NCI-H526 (cell line): ENCODE data around the gene RPS21.

Experiments
- DNase-seq, 2 experiments: peaks; one replicate each; lab custom pipeline; 2025; lab: John Stamatoyannopoulos, UW

The RPS21 gene

DNA sequence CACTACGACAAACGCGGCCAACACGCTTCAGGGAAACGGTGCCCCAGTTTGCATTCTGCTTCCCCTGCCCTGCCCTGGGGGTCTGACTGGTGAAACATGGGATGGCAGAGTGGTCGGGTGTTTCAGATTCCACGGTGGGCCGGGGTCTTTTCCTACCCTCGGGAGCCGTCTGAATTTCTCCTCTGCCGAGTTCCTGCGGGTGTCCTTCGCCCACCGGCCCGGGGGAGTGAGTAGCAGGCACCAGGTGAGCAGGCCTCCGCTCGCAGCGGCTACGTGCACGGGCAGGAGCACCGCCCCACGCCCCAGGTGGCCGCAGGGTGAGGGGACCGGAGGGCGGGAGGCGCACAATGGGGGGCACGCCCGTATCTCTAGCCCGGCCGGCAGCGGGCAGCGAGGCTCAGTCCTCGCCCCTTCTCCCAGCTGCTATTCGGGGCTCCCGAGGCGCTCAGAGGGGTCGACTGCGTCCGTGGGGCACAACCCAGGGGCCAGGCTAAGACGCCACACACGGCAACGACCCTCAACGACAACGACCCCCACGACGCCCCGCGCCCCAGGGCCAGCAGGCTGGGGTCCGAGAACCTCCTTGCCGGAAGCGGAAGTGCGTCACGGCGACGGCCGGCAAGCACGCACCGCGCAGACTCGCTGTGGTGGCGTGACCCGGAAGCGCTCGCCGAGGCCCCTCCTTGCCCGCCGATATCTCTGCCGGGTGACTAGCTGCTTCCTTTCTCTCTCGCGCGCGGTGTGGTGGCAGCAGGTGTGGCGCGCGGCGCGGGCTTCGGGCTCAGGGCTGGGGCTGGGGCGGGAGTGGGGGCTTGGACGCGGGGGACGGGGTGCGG, at the start of gene RPS21:
RPS21 (plus strand) TSS at position 721 of the 836 bp plus-strand sequence. CDS start 236 bp downstream, outside the sequence.
- DNase-seq = peak; percentile 84 to 97

DNA sequence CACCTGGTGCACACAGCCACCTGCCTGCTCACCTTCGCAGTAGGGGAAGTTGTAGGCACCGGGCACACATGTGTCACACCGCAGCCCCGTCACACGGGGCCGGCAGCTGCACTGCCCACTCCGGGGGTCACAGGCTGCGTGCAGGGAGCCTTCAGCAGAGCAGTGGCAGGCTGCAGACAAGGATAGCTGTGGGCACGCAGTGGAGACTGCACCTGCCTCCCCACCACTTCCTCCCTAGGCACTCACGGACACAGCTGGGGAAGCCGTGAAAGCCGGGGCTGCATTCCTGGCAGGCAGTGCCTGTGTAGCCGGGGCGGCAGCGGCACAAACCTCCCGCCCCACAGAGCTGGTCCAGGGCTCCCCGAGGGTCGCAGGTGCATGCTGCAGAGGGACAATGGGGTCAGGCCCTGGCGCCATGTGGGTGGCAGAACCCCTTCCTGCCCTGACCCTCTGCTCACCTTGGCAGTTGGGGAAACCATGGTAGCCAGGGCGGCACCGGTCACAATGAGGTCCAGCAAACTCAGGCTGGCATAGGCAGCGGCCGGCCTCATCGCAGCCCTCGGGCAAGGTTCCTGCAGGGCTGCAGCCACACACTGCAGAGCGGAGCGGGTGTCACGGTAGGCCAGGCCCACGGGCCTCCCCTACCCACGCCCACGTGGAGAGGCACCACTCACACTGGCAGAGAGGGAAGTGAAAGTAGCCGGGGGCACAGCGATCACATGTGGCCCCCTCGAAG, 49.2 kb upstream of the RPS21 start:
- no peak for DNase-seq

DNA sequence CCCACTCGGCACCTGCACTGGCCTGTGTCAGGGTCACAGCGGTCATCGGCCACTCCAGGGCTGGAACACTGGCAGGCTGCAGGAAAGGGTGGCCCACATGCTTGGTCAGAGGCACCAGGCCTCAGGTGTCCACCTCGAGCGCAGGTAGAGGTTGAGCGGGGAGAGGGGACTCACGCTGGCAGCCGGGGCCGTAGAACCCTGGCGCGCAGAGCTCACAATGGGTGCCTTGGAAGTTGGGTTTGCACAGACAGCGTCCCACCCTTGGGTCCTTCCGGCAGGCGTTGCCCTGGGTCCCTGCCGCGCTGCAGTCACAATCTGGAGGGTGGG, 48.6 kb upstream of the RPS21 start:
- no peak for DNase-seq

DNA sequence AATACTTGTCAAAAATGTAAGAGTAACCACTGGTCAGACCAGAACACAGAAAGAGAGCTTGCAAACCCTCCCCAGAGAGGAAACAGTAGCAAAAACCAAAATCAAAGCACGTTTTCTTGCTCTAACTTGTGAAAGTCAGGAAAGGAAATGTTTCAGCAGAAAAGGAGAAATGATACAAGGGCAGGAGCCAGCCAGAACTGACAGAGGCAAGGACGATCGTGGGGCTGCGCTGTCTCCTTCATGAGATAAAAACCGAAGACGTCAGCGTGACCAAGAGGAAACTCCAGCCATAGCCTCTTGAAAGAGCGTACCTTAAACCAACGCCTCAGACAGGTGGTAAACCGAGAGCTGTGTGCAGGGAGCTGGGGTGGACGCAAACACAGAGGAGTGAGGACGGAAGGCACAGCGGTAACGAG, 47.2 kb upstream of the RPS21 start:
- no peak for DNase-seq

DNA sequence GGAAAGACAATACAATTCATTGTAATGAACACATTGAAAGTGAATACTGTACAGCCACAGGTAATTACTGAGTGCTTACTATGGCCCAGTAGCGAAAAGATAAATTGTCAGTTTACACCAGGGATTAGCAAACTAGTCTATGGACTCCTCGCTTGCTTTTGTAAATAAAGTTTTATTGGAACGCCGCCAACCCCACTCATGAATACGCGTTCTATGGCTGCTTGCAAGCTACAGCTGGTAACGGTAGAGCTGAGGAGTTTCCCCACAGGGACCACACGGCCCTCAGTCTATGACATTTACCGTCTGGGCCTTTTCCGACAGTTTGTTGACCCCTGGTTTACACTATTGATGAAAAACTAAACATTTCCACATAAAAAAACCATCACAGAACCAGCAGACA, 44.0 kb upstream of the RPS21 start:
- no peak for DNase-seq

DNA sequence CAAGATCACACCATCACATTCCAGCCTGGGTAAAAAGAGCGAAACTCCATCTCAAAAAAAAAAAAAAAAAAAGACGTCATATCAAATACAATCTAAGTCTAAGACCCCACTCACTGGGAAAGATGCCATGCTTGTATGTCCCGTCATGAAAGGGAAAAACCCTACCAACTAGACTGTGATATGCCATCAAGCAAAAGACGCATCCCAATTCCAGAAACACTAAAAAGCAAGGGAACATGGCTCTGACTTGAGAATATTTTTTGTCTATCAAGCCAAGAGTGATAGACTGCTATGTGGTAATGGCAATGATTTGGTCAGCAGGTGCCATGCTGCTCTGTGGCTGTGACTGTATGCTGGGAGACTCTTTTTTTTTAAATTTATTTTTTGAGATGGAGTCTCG, 42.8 kb upstream of the RPS21 start:
- DNase-seq = no peak

DNA sequence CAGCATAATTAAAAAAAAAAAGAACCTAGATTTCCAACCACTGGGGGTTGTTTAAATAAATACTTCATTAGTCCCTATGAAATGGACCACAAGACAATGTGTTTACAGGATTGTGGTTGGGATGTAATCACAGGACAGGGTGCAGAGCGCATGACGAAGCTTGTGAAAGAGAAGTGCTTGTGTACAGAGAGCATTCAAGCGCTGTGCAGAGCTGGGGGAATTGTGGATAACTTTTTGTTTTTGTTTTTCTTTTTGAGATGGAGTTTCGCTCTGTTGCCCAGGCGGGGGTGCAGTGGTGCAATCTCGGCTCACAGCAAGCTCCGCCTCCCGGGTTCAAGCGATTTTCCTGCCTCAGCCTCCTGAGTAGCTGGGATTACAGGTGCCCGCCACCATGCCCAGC, 42.1 kb upstream of the RPS21 start:
- no peak for DNase-seq

DNA sequence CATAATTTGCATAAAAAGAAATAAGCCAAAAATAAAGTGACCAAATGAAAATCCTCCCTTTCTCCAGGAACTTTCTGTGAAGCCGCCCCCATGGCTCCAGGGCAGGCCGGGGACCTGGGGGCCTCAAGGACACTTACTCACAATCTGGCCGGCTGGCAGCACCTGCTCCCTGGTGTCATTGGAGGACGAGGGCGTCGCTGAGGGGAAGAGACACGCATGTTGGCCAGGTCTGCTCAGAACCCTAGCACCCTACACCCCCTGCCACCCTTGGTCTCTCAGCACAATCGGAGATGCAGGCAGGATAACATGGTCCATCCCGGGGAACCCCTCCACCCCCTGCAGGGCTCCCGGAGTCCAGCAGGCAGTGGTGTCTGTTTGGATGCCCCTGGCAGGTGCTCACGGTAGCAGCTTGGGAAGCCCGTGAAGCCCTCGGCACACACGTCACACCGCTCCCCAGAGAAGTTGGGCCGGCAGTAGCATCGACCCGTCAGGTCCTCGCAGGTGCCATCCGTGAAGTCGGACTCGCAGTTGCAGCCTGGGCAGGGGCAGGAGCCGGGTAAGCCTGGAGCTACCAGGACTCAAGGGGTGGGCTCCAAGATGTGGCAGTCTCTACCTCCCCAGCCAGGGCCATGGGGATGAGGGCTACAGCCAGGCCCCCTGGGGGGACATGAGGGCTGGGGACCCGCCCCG, 41.1 kb upstream of the RPS21 start:
- no peak for DNase-seq

DNA sequence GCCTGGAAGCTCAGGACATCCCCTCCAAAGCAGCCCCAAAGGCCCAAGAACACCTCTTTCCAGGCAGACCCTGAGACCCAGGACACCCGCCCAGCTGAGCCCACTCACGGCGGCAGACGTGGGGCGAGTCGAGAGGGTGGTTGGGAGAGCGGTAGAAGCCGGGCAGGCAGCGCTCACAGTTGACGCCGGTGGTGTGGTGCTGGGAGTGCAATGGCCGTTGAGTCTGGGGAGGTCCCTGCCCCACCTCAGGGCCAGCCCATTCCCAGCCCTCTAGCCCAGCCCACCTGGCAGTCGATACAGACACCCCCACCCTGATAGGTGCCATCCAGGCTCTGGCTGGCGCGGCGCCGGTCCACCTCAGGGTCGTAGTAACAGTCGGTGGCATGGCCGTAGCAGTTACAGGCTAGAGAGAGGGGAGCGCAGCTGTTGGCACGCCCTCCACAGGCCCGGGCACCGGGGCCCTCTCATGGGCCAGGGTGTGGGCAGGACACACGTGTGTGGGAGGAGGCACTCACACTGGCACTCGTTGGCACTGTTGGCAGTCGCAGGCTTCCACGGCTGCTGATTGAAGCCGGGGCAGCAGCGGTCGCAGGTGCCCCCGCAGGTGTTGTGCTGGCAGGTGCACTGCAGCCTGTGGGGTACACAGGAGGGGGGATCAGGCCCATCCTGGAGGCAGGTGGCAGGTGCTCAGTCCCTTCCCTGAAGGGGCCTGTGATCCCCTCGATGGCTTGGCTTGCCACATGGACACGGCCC, 40.3 kb upstream of the RPS21 start:
- DNase-seq = no peak

DNA sequence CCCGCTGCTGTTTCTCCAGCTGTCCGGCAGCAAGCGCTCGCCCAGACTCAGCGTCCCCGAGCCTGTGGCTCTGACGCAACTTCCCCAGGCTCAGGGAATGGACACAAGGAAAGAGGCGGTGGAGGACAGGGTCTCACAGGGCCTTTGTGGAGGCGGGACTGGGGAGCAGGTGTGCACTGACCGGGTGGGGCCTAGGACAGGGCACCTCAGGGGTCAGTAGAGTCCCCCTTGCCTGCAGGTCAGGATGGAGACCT, 39.8 kb upstream of the RPS21 start:
- no peak for DNase-seq

DNA sequence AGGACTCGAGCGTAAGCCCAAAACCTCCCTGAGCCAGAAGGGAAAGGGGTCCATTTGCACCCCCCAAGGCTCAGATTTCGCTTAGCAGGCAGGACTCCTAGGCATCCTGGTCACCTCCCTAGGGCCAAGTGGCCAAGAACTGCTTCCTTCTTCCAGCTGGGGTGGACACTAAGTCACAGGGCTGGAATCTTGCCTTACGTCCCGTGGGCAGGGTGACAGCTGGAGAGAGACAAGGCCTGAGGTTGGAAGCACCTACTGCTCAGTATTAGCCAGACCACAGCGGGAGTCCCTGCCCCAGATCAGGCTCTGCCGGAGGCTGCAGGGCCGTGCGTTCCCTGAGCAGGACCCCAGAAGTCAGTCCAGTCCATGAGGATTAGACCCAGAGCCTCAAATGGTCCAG, 39.5 kb upstream of the RPS21 start:
- DNase-seq = no peak

DNA sequence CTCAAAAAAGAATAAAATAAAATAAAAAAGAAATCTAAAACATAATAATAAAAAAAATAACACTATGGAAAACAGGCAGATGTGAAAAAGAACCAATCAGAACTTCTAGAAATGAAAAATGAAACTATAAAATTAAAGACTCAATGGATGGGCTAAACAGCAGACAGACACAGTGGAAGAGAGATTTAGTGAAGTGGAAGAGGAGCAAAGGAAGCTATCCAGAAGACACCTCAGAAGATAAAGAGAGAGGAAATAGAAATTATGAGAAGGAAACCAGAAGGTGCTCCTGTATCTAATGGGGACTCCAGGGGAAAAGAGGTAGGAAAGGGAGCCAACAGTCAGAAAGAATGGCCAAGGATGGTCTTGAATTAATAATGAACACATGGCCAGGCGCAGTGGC, 38.3 kb upstream of the RPS21 start:
- DNase-seq = no peak

DNA sequence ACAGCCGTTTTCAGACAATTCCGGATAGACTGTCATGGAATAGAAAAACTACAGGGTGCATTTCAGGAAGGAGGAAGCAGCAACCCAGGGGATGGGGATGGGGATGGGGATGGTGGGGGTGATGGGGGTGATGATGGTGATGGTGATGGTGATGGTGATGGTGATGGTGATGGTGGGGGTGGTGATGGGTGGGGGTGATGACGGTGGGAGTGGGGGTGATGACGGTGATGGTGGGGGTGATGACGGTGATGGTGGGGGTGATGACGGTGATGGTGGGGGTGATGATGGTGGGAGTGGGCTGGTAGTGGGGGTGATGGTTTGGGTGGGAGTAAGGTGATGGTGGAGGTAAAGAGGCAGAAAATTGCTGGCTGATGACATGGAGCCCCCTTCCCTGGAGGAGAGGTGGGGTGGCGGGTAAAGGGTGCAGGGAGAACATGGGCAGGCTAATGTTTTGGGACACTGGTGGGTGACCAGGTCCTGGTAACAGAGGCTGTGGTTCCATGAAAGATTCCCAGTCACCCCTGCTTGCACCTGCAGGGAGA, 37.3 kb upstream of the RPS21 start:
- no peak for DNase-seq

DNA sequence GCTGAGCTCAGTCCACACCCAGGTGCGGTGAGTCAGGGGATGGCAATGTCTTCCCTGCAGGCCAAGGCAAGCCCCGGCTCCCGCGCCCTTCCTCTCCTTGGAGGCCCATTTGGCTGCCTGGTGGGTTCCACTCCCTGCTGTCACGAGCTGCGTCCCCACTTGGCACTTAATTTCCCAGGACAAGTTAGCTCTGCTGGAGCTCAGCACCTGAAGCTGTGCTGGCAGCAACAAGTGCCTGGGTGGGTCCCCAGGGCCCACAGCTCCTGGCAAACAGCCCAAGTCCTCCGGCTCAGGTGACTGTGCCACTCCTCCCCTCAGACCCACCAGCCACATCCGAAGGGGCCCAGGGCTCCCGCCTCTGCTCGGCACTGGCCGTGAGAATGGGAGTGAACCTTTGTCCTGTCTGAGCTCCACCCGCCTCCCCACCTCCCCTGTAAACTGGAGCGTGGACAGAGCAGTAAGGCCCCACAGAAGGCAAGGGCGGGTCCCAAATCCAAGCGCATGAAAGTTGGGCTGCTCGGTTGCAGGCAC, 36.7 kb upstream of the RPS21 start:
- peak in 1 of 2 experiments; percentile 46 for DNase-seq

DNA sequence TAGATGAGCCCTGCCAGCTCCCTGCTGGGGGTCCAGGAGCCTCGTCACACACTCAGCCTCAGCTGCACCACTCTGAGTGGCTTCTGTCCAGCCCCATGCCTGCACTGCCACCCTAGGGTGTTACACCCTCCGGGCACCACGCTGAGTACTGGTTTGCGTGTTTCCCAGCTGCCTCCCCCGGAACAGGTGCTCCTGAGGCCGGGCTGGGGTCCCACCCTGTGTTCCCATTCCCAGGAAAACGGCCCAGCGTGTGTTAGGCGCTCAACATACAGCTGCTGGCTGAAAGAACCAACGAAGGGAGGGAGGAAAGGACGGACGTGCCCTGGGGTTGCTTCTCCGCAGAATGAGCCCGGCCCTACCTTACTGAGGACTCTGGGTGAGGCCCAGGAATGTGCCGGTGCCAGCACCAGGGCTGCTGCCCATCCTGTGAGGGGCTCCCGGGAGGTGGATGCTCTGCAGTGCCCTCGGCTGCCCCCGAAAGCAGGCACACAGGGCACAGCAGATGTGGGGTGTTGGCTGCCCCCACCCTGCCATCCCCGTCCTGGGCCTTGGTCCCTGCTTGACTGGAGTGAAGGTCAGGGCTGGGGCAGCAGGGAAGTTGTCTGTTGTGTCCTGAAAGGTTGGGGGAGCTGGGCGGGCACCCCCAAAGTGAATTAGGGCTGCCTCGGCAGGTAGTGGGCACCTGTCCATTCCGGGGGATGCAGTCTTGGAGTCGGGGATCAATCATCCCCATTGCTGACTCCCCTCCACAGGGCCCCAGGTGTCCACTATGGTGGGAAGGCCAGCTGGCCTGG, 36.1 kb upstream of the RPS21 start:
- no peak for DNase-seq

DNA sequence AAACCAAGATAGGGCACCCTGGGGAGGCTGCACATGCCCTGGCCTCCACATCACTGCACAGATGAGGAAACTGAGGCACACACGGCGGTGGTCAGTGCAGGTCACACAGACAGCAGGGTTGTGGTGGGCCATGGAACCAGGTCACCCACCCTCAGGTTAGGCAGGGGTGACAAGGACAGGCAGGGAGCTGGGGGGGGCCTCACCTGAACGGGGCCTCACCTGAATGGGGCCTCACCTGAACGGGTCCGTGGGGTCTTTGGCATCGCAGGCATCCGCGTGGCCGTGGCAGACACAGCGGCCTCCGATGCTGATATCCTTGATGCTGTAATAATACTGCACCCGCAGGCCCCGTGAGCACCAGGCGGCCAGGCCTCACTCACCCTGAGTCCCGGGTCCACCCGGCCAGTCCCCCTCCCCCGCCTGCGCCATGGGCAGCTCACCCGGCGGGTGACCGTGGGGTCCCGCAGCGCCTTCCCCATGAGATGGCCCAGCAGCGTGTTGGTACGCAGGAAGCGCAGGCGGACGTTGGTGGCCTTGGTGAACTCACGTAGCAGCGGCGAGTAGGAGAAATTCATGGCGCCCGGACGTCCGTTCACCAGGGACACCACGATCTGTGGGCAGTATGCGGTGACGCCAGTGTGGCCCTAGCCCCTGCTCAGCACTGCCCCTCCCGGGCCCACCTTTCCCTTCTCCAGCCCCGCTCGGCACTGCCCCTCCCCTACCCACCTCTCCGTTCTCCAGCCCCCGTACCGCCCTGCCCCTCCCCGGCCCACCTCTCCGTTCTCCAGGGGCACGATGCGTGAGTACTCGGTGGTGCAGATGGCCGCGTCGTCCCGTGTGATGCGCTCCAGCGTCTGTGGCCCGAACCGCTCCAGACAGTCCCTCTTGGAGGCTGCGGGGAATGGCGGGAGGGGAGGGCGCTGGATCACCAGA, 35.2 kb upstream of the RPS21 start:
- no peak for DNase-seq

DNA sequence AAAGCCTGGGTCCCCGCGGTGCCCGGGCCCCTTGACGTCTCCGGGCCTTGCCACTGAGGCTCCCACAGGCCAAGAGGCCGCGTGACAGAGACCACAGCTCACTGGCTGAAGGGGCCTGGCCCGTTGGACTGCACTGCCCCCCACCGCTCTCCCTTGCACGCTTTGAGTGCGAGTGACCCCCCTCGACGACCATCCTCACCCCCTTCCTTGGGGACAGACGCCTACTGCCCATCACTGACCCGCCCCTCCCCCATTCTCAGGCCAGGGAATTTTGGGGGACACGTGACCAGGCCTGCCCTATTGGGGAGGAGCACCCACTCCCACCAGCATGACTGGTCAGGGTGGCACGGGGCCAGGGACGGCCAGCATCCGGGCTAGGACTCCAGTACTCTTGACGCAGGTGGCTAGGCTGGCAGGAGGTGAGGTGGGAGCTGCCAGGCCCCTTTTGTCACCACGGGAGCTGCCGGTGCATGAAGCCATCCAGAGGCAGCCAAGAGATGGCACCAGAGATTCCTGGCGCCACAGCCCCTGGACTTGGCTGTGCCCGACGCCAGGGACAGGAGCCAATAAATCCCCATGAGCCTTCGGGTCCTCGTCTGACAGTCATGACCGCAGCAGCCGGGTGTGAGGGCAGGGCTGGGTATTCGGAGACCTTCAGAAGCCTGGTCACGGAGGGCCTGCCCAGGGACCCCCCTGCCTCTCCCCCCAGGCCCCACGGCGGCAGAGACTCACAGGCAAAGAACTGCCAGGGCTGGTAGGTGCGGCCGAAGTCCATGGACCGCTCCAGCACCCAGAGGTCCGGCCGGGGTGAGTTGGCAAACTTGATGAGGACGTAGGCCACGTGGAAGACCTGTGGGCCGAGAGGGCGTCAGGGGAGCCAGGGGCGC, 34.3 kb upstream of the RPS21 start:
- DNase-seq = no peak

DNA sequence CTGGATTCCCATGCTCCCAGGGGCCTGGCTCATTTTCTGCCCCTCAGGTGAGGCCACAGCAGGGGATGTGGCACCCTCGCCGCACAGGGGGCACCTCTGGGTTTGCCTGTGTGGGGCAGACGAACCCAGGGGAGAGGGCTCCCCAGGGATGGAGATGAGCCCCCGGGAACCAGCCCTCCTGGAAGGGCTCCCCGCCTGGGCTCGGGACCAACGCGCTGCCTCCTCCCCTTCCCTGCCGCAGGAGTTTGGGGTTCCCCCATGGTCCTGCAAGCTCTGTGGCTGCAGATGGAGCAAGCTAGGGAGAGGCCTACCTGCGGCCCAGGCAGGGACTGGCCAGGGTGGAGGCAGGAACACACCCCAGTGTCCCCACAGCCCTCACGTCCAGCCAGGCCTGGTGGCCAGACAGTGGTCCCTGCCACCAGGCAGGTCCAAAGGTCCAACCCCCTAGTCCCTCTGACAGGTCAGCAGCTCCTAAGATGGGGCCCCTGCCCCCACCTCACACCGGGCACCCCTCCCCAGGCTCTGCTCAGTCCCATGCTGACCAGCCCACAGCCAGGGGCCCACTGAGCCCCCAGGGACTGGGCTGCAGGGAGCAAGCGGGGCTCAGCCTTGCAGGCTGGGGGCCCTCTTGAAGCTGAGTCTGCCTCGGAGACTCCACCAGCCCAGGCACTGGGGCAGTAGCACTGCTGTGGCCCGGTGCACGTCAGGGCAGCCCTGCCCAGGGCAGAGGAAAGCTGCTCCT, 33.4 kb upstream of the RPS21 start:
- DNase-seq = no peak
